ENCODE measurements around the gene NLRC5.

The NLRC5 gene

GRCh38 chr16:57022445-57022844, 33.1 kb downstream of the NLRC5 start:
- DNase-seq (ENCODE audit: insufficient read length, low spot score): no peak
- no peak for FAIRE-seq

- FAIRE-seq (no peak), DNase-seq (ENCODE audit: insufficient read length, low spot score) (no peak)
Observed at GRCh38 chr16:57023541-57024249, 34.3 kb downstream of the NLRC5 start.

- FAIRE-seq: no peak
- no peak for DNase-seq (ENCODE audit: insufficient read length, low spot score)
Observed at GRCh38 chr16:57024894-57025680, 35.7 kb downstream of the NLRC5 start.

GRCh38 chr16:57025941-57026777, 36.8 kb downstream of the NLRC5 start:
- no peak for FAIRE-seq
- DNase-seq (ENCODE audit: insufficient read length, low spot score): no peak

GRCh38 chr16:57026778-57027062, 37.4 kb downstream of the NLRC5 start:
- DNase-seq (ENCODE audit: insufficient read length, low spot score): no peak
- no peak for FAIRE-seq

- DNase-seq (ENCODE audit: insufficient read length, low spot score) (no peak), FAIRE-seq (no peak)
Observed at GRCh38 chr16:57027067-57027466, 37.7 kb downstream of the NLRC5 start.

- no peak for DNase-seq (ENCODE audit: insufficient read length, low spot score)
Observed at GRCh38 chr16:57028086-57028485, 38.7 kb downstream of the NLRC5 start.

GRCh38 chr16:57029161-57030160, 40.1 kb downstream of the NLRC5 start:
- peak; percentile 42 for FAIRE-seq
- peak; percentile 55 for DNase-seq (ENCODE audit: insufficient read length, low spot score)

More at GRCh38 chr16:57028086-57028485, 38.7 kb downstream of the NLRC5 start:
- no peak for FAIRE-seq

GRCh38 chr16:57030346-57030902, 41.1 kb downstream of the NLRC5 start:
- no peak for DNase-seq (ENCODE audit: insufficient read length, low spot score)
- peak; percentile 20 for FAIRE-seq

GRCh38 chr16:57031156-57031555, 41.8 kb downstream of the NLRC5 start:
- DNase-seq (ENCODE audit: insufficient read length, low spot score): no peak
- FAIRE-seq: no peak

- DNase-seq (ENCODE audit: insufficient read length, low spot score) (no peak), FAIRE-seq (no peak)
Observed at GRCh38 chr16:57032346-57032745, 43.0 kb downstream of the NLRC5 start.

- FAIRE-seq: no peak
- DNase-seq (ENCODE audit: insufficient read length, low spot score): no peak
Observed at GRCh38 chr16:57032931-57033330, 43.6 kb downstream of the NLRC5 start.

GRCh38 chr16:57036315-57036714, 47.0 kb downstream of the NLRC5 start:
- no peak for FAIRE-seq
- no peak for DNase-seq (ENCODE audit: insufficient read length, low spot score)

GRCh38 chr16:57036945-57037344, 47.6 kb downstream of the NLRC5 start:
- FAIRE-seq (no peak), DNase-seq (ENCODE audit: insufficient read length, low spot score) (no peak)

GRCh38 chr16:57038166-57038565, 48.8 kb downstream of the NLRC5 start:
- FAIRE-seq: peak; percentile 46
- DNase-seq (ENCODE audit: insufficient read length, low spot score): no peak

- no peak for FAIRE-seq
- no peak for DNase-seq (ENCODE audit: insufficient read length, low spot score)
Observed at GRCh38 chr16:57039148-57039812, 49.9 kb downstream of the NLRC5 start.

GRCh38 chr16:57041182-57042156, 52.1 kb downstream of the NLRC5 start:
- DNase-seq (ENCODE audit: insufficient read length, low spot score) (no peak), FAIRE-seq (no peak)

All from HTR-8/SVneo (cell line).